GM21717 (cell line): Measurements from ENCODE around the gene PARP8.
"Not testable (repeated sequence)": the region's sequence is repeated elsewhere in the genome, so short reads cannot be mapped to it uniquely, and the experiment has no call there.

ENCODE experiments used
- ATAC-seq: cut with Tn5 transposase; IDR thresholded peaks from one replicate; pipeline ENCODE4 v1.9.1; 2021; ENCODE audit warnings: mild to moderate bottlenecking, moderate library complexity; ENCODE audit not compliant: unreplicated experiment

Gene PARP8

GRCh38 chr5:50684721-50685120, 18.3 kb downstream of the PARP8 start:
- no peak for ATAC-seq

- ATAC-seq, result no peak
These were observed 21.1 kb downstream of the PARP8 start for GRCh38 chr5:50687548-50687947.

- no peak for ATAC-seq
These were observed 25.1 kb downstream of the PARP8 start for GRCh38 chr5:50691399-50692016.

- ATAC-seq, result no peak
These were observed 27.7 kb downstream of the PARP8 start for GRCh38 chr5:50694027-50694590.

- not testable (repeated sequence) for ATAC-seq
These were observed 28.2 kb downstream of the PARP8 start for GRCh38 chr5:50694626-50695025.

GRCh38 chr5:50697739-50698138, 31.3 kb downstream of the PARP8 start:
- peak; percentile 69 for ATAC-seq

- no peak for ATAC-seq
These were observed 33.3 kb downstream of the PARP8 start for GRCh38 chr5:50699737-50700136.

- ATAC-seq, result no peak
These were observed 34.3 kb downstream of the PARP8 start for GRCh38 chr5:50700706-50701105.

GRCh38 chr5:50702615-50703366, 36.4 kb downstream of the PARP8 start:
- no peak for ATAC-seq

- ATAC-seq, result no peak
These were observed 36.9 kb downstream of the PARP8 start for GRCh38 chr5:50703367-50703666.

- ATAC-seq, result no peak
These were observed 38.3 kb downstream of the PARP8 start for GRCh38 chr5:50704730-50705129.

GRCh38 chr5:50709471-50709870, 43.0 kb downstream of the PARP8 start:
- no peak for ATAC-seq

- peak; percentile 9 for ATAC-seq
These were observed 44.4 kb downstream of the PARP8 start for GRCh38 chr5:50710838-50711237.

GRCh38 chr5:50711280-50711679, 44.8 kb downstream of the PARP8 start:
- peak; percentile 99 for ATAC-seq

GRCh38 chr5:50712479-50712878, 46.0 kb downstream of the PARP8 start:
- no peak for ATAC-seq

GRCh38 chr5:50715001-50715400, 48.6 kb downstream of the PARP8 start:
- ATAC-seq, result no peak

- ATAC-seq, result no peak
These were observed 49.7 kb downstream of the PARP8 start for GRCh38 chr5:50716134-50716533.

- ATAC-seq, result no peak
These were observed 51.2 kb downstream of the PARP8 start for GRCh38 chr5:50717651-50718050.

GRCh38 chr5:50720061-50720710, 53.7 kb downstream of the PARP8 start:
- no peak for ATAC-seq

GRCh38 chr5:50722223-50722622, 55.8 kb downstream of the PARP8 start:
- ATAC-seq, result no peak

GRCh38 chr5:50724262-50724661, 57.8 kb downstream of the PARP8 start:
- ATAC-seq, result no peak
